HG03064 (cell line): ENCODE measurements around the gene ZNF263.
"Not testable (repeated sequence)": the region's sequence is repeated elsewhere in the genome, so short reads cannot be mapped to it uniquely, and the experiment has no call there.

ENCODE experiments used
- ATAC-seq: cut with Tn5 transposase; IDR thresholded peaks from one replicate; pipeline ENCODE4 v1.9.1; 2021; ENCODE audit warnings: low read depth; ENCODE audit not compliant: unreplicated experiment

ZNF263 gene

GRCh38 chr16:3266873-3267537 lies 16.3 kb upstream of the ZNF263 start:
- no peak for ATAC-seq

- ATAC-seq, result no peak
Measured at GRCh38 chr16:3268294-3268693, 15.0 kb upstream of the ZNF263 start.

- not testable (repeated sequence) for ATAC-seq
Measured at GRCh38 chr16:3270718-3271117, 12.6 kb upstream of the ZNF263 start.

- ATAC-seq, result not testable (repeated sequence)
Measured at GRCh38 chr16:3271281-3271680, 12.0 kb upstream of the ZNF263 start.

- no peak for ATAC-seq
Measured at GRCh38 chr16:3274490-3274889, 8.8 kb upstream of the ZNF263 start.

GRCh38 chr16:3274947-3275346 lies 8.3 kb upstream of the ZNF263 start:
- no peak for ATAC-seq

- ATAC-seq, result no peak
Measured at GRCh38 chr16:3276679-3277078, 6.6 kb upstream of the ZNF263 start.

- ATAC-seq, result no peak
Measured at GRCh38 chr16:3281222-3281820, 2.0 kb upstream of the ZNF263 start.

- ATAC-seq, result peak; percentile 12
Measured at GRCh38 chr16:3282103-3282729, 1.1 kb upstream of the ZNF263 start.

GRCh38 chr16:3283543-3284447 lies 504 bp downstream of the ZNF263 start:
- ATAC-seq, result peak; percentile 20

- no peak for ATAC-seq
Measured at GRCh38 chr16:3285131-3285530, 1.8 kb downstream of the ZNF263 start.

GRCh38 chr16:3289998-3290673 lies 6.8 kb downstream of the ZNF263 start:
- ATAC-seq, result no peak

GRCh38 chr16:3292604-3293003 lies 9.3 kb downstream of the ZNF263 start:
- no peak for ATAC-seq

- no peak for ATAC-seq
Measured at GRCh38 chr16:3295209-3295608, 11.9 kb downstream of the ZNF263 start.

- ATAC-seq, result no peak
Measured at GRCh38 chr16:3295783-3296182, 12.5 kb downstream of the ZNF263 start.

GRCh38 chr16:3304370-3304769 lies 21.1 kb downstream of the ZNF263 start:
- no peak for ATAC-seq

- ATAC-seq, result peak; percentile 92
Measured at GRCh38 chr16:3305109-3306068, 22.1 kb downstream of the ZNF263 start, which contains the start of the genes TIGD7 and ZNF75A. Gene TIGD7 (minus strand): TSS chr16:3305430. CDS start chr16:3300614, 4,816 bp downstream. Gene ZNF75A (plus strand): TSS chr16:3305497. CDS start chr16:3308429, 2,932 bp downstream.

- ATAC-seq, result no peak
Measured at GRCh38 chr16:3306078-3306477, 22.8 kb downstream of the ZNF263 start.

- ATAC-seq, result no peak
Measured at GRCh38 chr16:3311496-3311895, 28.2 kb downstream of the ZNF263 start.
